HG03469 (cell line): ENCODE results near the gene OR5W2.
"Not testable (repeated sequence)": the region's sequence is repeated elsewhere in the genome, so short reads cannot be mapped to it uniquely, and the experiment has no call there.

Source experiments
- ATAC-seq: cut with Tn5 transposase; IDR thresholded peaks from one replicate; pipeline ENCODE4 v1.9.1; 2021; ENCODE audit warnings: mild to moderate bottlenecking, moderate library complexity, moderate number of reproducible peaks; ENCODE audit not compliant: unreplicated experiment

The OR5W2 gene

DNA sequence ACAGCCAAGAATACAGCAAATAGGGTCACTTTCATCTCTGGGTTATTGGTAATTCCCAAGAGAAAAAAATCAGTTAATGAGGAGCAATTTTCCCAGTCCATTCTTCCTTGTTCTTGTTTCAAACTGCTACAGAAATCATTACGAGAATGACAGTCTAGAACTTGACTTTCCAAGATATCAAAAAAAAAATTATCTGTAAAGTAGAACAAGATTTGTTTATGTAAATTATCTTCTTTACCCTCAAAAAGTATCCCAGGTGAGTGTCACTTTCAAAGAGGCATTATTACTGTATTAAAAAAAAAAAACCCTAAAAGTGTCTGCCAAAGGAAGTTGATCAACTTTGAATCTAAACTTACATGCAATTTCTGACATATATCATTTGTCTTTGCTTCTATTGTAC lies at the start of gene OR5W2:
TSS of gene OR5W2 (minus strand) at position 101 of the 400 bp plus-strand sequence. CDS start at position 101, 0 bp downstream.
- no peak for ATAC-seq

GRCh38 chr11:55956521-55956920 lies 42.1 kb upstream of the OR5W2 start:
- no peak for ATAC-seq

GRCh38 chr11:55949330-55949729 lies 34.9 kb upstream of the OR5W2 start:
- ATAC-seq = no peak

DNA sequence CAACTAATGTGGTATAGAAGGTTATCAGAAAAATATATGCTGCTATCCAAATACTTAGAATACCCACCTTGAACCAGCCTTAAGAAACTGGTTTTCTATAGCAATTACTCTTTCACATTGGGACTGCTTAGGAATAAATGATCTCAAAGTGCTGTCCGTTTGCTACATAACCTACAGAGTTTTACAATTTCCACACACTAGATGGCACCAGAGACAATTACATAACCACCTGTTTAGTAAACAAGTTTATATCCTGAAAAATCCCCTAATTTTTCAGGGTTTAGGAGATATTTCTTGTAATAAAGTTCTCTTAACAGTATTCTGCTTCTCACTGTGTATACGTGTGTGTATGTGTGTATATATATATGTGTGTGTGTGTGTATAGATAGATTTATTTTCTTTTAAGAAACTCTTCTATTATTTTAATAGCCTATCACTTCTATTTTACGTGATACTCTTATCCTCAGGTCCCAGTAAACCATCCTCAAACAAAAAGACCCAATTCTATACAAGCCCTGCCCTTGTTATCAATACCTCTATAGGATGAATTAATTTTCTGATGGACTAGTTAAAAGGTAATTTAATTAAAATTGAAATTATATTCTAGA lies 28.5 kb upstream of the OR5W2 start:
- no peak for ATAC-seq

DNA sequence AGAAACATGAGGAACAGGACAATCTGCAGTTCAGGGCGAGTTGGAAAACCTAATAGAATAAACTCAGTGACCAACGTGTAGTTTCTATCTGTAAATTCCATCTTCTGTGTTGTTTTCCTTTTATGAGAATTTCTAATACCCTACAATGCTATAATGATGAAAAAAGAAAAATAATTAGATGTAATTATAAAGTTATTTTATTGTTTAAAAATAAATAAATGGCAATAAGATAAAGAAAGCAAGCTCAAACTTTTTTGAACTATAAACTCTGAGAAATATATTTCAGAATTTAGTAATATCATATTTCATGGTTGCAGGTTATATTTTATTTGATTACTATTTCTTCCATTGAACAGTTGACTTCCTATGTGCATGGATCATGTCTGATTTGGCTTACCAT lies 21.9 kb upstream of the OR5W2 start, which contains the start of gene OR5I1:
TSS of gene OR5I1 (minus strand) at position 101 of the 400 bp plus-strand sequence. CDS start at position 101, 0 bp downstream.
- ATAC-seq = no peak

DNA sequence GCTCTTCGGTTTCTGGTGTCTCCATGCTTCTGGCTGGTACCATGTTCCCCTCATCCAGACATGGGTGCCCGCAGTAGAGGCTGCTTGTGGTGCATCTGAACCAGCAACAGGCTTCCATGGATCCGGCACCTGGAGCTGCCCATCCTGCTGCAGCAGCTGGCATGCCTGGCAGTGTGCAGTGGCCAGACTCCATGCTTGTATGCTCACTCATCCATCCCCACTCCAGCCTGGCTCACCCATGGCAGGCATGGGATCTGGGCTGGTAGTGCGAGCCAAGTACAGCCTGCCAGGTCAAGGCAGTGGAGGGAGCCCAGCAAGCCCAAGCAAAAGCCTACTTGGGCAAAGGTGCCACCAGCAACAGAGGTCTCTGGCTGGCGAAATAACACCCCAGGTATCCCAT lies 6.2 kb upstream of the OR5W2 start:
- ATAC-seq = no peak

DNA sequence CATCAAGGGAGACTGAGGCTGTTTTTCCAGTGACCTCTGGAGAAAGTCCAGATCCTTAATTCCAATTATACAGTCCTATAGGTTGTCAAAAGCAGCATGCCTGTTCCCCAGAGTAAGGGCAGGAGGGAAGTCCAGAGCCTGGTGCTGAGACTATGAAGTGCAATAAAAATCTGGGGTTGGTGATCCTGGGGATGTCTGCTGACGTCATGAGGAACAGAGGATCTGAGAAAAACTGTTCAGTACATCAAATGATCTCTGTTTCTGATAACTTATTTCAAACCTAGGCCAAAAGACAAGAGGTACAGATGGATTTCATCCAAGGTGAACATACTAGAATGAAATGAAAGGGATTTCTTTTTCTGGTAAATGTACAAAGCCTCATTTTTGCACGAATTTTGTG lies 12.1 kb downstream of the OR5W2 start:
- ATAC-seq = no peak

DNA sequence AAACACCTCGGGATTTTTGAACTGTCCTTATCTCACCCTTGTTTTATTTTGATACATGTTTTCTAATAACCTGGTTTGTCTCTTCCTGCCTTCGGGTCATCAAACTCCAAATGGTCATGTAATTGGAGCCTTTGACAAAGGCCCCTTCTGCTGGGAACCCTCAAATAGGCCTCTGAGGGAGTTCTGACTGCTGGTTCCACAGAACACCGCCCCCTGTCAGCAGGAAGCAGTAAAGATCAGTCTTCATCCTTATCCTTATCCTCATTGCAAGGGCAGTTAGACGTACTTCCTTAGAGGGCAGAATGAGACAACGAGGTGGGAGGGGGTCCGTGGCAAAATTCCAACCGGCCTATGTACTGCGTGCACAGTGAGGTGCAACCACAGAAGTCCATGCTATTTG lies 19.2 kb downstream of the OR5W2 start:
- ATAC-seq = no peak

- ATAC-seq = not testable (repeated sequence)
Measured at GRCh38 chr11:55885481-55885880, 28.9 kb downstream of the OR5W2 start.

DNA sequence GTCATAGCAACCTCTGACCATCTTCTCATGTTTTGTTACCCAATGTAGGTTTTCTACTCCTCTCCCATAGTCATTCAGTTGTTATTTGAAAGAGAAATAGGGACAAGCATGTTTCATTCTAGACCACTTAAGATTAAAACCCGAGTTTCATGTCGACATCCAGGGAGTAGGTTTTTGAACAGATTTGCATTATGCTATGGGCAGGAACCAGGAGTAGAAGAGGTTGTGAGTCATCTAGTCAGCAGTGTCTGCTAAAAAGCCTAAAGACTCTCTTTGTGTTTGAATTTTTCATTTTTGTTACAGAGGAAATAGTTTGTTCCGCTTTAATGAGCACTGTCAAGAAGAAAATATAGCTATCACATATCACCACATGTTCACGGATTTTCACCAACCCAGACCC lies 29.4 kb downstream of the OR5W2 start:
- not testable (repeated sequence) for ATAC-seq

GRCh38 chr11:55882997-55883396 lies 31.4 kb downstream of the OR5W2 start, which contains the start of gene TRIM51:
Gene TRIM51 (plus strand): TSS chr11:55883297. CDS start chr11:55885429, 2,132 bp downstream.
- ATAC-seq = not testable (repeated sequence)

- not testable (repeated sequence) for ATAC-seq
Measured at GRCh38 chr11:55873146-55873545, 41.2 kb downstream of the OR5W2 start.

DNA sequence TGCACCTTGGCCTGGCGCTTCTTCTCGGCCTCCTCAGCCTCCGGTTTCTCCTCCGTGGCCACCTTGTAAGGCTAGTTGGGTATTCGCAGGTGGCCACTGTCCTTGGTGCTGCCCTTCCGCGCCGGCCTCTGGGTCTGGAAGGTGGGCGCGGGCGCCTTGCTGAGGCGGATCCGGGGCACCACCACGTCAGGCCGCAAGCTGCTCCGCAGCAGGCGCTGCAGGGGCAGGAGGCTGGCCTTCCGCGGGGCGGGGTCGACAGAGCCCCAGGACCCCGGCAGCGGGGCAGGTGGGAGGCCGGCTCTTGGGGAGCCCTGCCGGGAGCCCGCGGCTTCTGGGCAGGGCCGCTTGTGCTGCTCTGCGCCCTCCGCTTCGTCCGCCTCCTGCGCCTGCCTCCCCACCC lies 41.7 kb downstream of the OR5W2 start:
- not testable (repeated sequence) for ATAC-seq

GRCh38 chr11:55867354-55867753 lies 47.0 kb downstream of the OR5W2 start:
- ATAC-seq = not testable (repeated sequence)
